Mucosa of stomach (tissue), 1 donor: ENCODE data around the gene PARD6B.

Experiments
- H3K27me3 ChIP-seq: one replicate; pipeline ENCODE4 v1.7.0; 2013; ENCODE audit warnings: mild to moderate bottlenecking, low read length; ENCODE audit not compliant: control insufficient read depth, insufficient read depth
- H3K36me3 ChIP-seq: one replicate; pipeline ENCODE4 v1.7.0; 2013; ENCODE audit warnings: low read length; ENCODE audit not compliant: control insufficient read depth, insufficient read depth
- H3K4me1 ChIP-seq: one replicate; pipeline ENCODE4 v1.7.0; 2013; ENCODE audit warnings: mild to moderate bottlenecking, low read length; ENCODE audit not compliant: control insufficient read depth, insufficient read depth
- H3K4me3 ChIP-seq: one replicate; pipeline ENCODE4 v1.7.0; 2013; ENCODE audit warnings: low read length
- H3K9ac ChIP-seq: one replicate; pipeline ENCODE4 v1.7.0; 2013; ENCODE audit warnings: mild to moderate bottlenecking, low read length, moderate library complexity
- H3K9me3 ChIP-seq: one replicate; pipeline ENCODE4 v1.7.0; 2013; ENCODE audit warnings: mild to moderate bottlenecking, low read length, moderate library complexity; ENCODE audit not compliant: control insufficient read depth
- donor health status: Pancreatic carcinoma.

Gene PARD6B

GRCh38 chr20:50720582-50720981 lies 10.8 kb upstream of the PARD6B start:
- no peaks in the 10 kb centered on the region for H3K9me3 ChIP-seq
- H3K36me3 ChIP-seq, result no peaks in the 10 kb centered on the region
- no peak overlapping the region for H3K4me3 ChIP-seq
- H3K4me1 ChIP-seq, result peaks cover 13% of the 10 kb centered on the region
- H3K27me3 ChIP-seq, result no peaks in the 10 kb centered on the region
- no peak overlapping the region for H3K9ac ChIP-seq

DNA sequence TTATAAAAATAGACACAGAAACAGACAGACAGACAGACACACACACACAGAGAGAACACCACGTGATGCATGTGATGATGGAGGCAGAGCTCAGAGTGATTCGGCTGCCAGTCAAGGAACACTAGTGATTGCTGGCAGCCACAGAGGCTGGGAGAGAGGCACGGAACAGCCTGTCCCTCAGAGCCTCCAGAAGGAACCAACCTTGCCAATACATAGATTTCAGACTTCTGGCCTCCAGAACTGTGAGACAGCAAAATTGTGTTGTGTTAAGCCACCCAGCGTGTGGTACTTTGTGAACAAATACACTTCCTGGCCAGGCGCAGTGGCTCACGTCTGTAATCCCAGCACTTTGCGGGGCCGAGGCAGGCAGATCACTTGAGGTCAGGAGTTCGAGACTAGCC lies 9.5 kb upstream of the PARD6B start:
- Histone ChIP-seq H3K4me1 (peaks cover 13% of the 10 kb centered on the region), H3K9me3 (no peaks in the 10 kb centered on the region), H3K4me3 (no peak overlapping the region), H3K36me3 (no peaks in the 10 kb centered on the region), H3K27me3 (no peaks in the 10 kb centered on the region), H3K9ac (no peak overlapping the region)

DNA sequence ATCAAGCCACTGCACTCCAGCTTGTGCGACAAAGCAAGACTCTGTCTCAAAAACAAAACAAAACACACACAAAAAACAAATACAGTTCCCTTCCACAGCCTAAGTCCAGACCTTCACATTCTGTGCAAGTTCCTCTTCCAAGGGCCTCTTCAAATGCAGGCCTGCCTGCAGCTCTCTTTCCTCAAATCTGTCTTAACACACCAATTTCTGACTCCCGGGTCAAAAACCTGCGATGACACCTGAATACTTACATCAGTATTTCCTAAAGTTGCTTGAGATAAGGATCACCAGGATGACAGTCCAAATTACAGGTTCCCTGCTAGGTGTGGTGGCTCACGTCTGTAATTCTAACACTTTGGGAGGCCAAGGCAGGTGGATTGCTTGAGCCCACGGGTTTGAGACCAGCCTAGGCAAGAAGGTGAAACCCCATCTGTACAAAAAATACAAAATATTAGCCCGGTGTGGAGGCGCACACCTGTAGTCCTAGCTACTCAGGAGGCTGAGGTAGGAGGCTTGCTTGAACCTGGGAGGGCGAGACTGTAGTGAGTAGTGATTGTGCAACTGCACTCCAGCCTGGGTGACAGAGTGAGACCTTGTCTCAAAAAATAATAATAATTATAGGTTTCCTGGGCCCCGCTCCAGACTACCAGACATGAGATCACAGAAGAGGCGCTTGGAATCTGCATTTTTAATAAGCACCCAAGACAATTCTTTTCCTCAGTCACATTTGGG lies 8.8 kb upstream of the PARD6B start:
- Histone ChIP-seq H3K4me3 (no peak overlapping the region), H3K9me3 (no peaks in the 10 kb centered on the region), H3K27me3 (no peaks in the 10 kb centered on the region), H3K4me1 (peaks cover 15% of the 10 kb centered on the region), H3K36me3 (no peaks in the 10 kb centered on the region), H3K9ac (no peak overlapping the region)

GRCh38 chr20:50723672-50724071 lies 7.7 kb upstream of the PARD6B start:
- Histone ChIP-seq H3K4me3 (no peak overlapping the region), H3K36me3 (no peaks in the 10 kb centered on the region), H3K9ac (no peak overlapping the region), H3K9me3 (no peaks in the 10 kb centered on the region), H3K4me1 (peaks cover 23% of the 10 kb centered on the region), H3K27me3 (no peaks in the 10 kb centered on the region)

DNA sequence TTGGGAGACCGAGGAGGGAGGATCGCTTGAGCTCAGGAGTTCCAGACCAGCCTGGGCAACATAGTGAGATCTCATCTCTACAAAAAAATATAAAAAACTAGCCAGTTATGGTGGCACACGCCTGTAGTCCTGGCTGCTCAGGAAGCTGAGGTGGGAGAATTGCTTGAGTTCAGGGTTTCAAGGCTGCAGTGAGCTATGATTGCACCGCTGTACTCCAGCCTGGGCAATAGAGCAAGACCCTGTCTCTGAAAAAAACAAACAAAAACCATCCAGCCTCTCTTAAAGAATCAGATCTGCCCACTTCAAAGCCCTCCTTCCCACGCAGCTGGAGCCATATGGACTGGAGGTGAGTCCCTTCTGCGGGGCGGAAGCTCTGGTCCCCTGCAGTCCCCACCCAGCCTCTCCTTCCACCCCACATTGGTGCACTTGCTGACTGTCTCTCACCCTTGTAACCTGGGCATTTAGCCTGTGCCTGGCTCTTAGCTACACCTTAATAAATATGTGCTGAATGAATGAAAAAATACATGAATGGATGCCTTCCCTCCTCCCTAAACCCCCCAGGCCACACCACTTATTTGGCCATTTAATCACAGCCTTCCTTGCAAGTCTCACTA lies 7.2 kb upstream of the PARD6B start:
- peaks cover 29% of the 10 kb centered on the region for H3K4me1 ChIP-seq
- H3K36me3 ChIP-seq, result no peaks in the 10 kb centered on the region
- H3K9me3 ChIP-seq, result no peaks in the 10 kb centered on the region
- H3K9ac ChIP-seq, result no peak overlapping the region
- no peaks in the 10 kb centered on the region for H3K27me3 ChIP-seq
- H3K4me3 ChIP-seq, result no peak overlapping the region

- no peaks in the 10 kb centered on the region for H3K9me3 ChIP-seq
- H3K4me3 ChIP-seq, result no peak overlapping the region
- no peaks in the 10 kb centered on the region for H3K27me3 ChIP-seq
- peaks cover 37% of the 10 kb centered on the region for H3K4me1 ChIP-seq
- H3K9ac ChIP-seq, result no peak overlapping the region
- H3K36me3 ChIP-seq, result no peaks in the 10 kb centered on the region
Observed at GRCh38 chr20:50724851-50725723, 6.3 kb upstream of the PARD6B start.

- Histone ChIP-seq H3K4me1 (peaks cover 43% of the 10 kb centered on the region), H3K27me3 (no peaks in the 10 kb centered on the region), H3K9ac (no peak overlapping the region), H3K9me3 (no peaks in the 10 kb centered on the region), H3K4me3 (no peak overlapping the region), H3K36me3 (no peaks in the 10 kb centered on the region)
Observed at GRCh38 chr20:50725724-50726005, 5.7 kb upstream of the PARD6B start.

DNA sequence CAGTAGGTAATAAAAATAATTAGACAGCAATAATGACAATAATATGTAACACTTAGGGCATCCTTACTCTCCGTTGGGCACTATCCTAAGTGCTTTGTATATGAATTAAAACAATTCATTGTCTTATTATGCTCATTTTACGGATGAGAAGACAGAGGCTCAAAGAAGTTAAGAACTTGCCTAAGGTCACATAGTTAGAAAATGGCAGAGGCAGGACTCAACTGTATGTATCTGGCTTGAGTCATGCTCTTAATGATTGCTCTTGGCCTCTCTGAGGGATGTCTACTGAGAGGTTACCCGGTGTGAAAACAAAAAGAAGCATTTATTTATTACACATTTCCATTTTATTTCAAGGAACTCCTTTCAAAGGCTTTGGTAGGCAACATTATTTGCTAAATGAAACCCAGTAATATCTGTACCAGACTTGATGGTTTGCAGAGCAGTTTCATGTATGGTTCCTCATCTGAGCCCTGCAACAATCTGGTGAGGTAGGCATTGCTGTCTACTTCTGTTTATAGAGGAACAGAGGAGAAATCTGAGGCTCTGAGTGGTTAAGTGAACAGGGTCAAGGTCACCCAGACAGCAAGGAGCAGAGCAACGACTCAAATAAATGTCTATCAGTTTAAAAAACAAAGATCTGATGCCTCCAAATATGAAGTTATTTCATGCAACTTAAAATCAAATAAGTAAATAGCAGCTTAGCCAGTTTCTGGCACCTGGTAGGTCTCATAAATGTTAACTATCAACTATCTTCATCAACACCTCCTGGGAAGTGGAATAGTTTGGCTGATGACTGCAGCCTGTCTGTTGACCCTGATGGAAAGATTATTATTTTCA lies 4.2 kb upstream of the PARD6B start:
- no peaks in the 10 kb centered on the region for H3K27me3 ChIP-seq
- no peaks in the 10 kb centered on the region for H3K9me3 ChIP-seq
- H3K4me1 ChIP-seq, result peaks cover 43% of the 10 kb centered on the region
- H3K4me3 ChIP-seq, result no peak overlapping the region
- H3K36me3 ChIP-seq, result no peaks in the 10 kb centered on the region
- no peak overlapping the region for H3K9ac ChIP-seq

GRCh38 chr20:50727792-50728485 lies 3.4 kb upstream of the PARD6B start:
- H3K27me3 ChIP-seq, result no peaks in the 10 kb centered on the region
- no peaks in the 10 kb centered on the region for H3K36me3 ChIP-seq
- peaks cover 43% of the 10 kb centered on the region for H3K4me1 ChIP-seq
- H3K9me3 ChIP-seq, result no peaks in the 10 kb centered on the region
- H3K4me3 ChIP-seq, result no peak overlapping the region
- H3K9ac ChIP-seq, result no peak overlapping the region

DNA sequence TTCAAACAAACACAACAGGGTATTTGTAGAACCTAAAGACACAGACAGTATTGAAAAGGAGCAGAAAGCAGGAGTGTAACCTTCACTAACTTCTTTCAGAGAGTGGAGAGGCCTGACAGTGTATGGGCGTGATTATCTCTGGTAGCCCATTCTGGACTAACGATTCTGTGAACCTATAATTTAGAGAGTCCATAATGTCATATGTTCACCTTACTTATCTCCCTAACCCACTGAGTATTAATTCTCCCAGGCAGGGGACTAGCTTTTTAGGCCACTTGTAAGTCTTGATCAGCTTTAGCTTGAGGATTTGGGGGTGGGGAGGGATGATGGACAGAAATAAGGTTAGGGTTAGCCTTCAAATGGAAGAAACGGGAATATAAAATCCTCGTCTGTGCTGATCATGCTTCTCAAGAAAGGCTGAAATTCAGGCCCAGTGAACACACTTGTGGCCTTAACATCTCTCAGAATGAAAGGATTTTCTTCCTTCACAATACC lies 2.8 kb upstream of the PARD6B start:
- Histone ChIP-seq H3K27me3 (no peaks in the 10 kb centered on the region), H3K36me3 (no peaks in the 10 kb centered on the region), H3K4me1 (peaks cover 43% of the 10 kb centered on the region), H3K9ac (no peak overlapping the region), H3K9me3 (no peaks in the 10 kb centered on the region), H3K4me3 (no peak overlapping the region)
